Mucosa of descending colon (tissue), 3 donors: ENCODE results near the gene TASOR2. TPM values are rescaled to one million over a fixed set of nuclear protein-coding genes. Genes with fewer than 3 reads are reported as not detected.

ENCODE experiments used
- ATAC-seq: fragments of 200-7000 bp; cut with Tn5 transposase; one replicate; pipeline ENCODE4 v1.9.1; 2020; ENCODE audit warnings: mild to moderate bottlenecking, moderate library complexity
- DNase-seq, 3 donors: peaks; one replicate each; pipeline ENCODE4 v3.0.0-alpha.2; 2020
- H3K36me3 ChIP-seq: fragments of 200-600 bp; one replicate; pipeline ENCODE4 v1.8.0; 2021; ENCODE audit warnings: low read depth, mild to moderate bottlenecking
- H3K4me1 ChIP-seq: fragments of 200-600 bp; one replicate; pipeline ENCODE4 v1.8.0; 2021; ENCODE audit warnings: low read depth, mild to moderate bottlenecking
- H3K4me3 ChIP-seq: fragments of 200-600 bp; one replicate; pipeline ENCODE4 v1.8.0; 2021; ENCODE audit warnings: mild to moderate bottlenecking
- H3K9me3 ChIP-seq: fragments of 200-600 bp; one replicate; pipeline ENCODE4 v1.8.0; 2021; ENCODE audit warnings: mild to moderate bottlenecking
- intact Hi-C, 2 donors: fragments of 100-400 bp; cut with DNase I in 1 of 2; cut with micrococcal nuclease in 1 of 2; formaldehyde crosslinking; loops; one replicate each; pipeline versions ENCODE4 v1.11.0 to v1.11.1; 2022; cut with DNase I, micrococcal nuclease
- total RNA-seq, 3 donors: library from RNA; stranded (reverse); fragmentation: NEBNext Ultra II Directional in 2 of 3; extraction: Animal tissue kit (Norgen Biotek cat#: 25700) in 2 of 3; gene quantifications; one replicate each; pipeline versions ENCODE4 v1.2.1 to v1.2.4, GENCODE V29; 2021 to 2023
- TF ChIP-seq, protein P1 (sequence below): fragments of 200-600 bp; IDR thresholded peaks from one replicate; pipeline ENCODE4 v1.8.0; 2022; ENCODE audit warnings: antibody characterized with exemption, mild to moderate bottlenecking
- donor health status: DM: no; HTN: no; CAD: no; lungs with moderate emphysema.
- donor health status: DM: no; HTN: no; CAD: no.
- donor health status: DM: no; HTN: yes; CAD: no.

TASOR2 gene
- total RNA-seq, 3 donors from 2014 or later = 46.4 to 63.2 (median 58.4) TPM

- Histone ChIP-seq H3K36me3 (no peaks in the 10 kb centered on the region), H3K4me3 (peak overlapping the region; percentile 86), H3K9me3 (no peaks in the 10 kb centered on the region), H3K4me1 (peaks cover 22% of the 10 kb centered on the region)
- intact Hi-C loops = no loop called here
- DNase-seq (no peak), ATAC-seq (peak; percentile 30)
- TF ChIP-seq, protein P1, sequence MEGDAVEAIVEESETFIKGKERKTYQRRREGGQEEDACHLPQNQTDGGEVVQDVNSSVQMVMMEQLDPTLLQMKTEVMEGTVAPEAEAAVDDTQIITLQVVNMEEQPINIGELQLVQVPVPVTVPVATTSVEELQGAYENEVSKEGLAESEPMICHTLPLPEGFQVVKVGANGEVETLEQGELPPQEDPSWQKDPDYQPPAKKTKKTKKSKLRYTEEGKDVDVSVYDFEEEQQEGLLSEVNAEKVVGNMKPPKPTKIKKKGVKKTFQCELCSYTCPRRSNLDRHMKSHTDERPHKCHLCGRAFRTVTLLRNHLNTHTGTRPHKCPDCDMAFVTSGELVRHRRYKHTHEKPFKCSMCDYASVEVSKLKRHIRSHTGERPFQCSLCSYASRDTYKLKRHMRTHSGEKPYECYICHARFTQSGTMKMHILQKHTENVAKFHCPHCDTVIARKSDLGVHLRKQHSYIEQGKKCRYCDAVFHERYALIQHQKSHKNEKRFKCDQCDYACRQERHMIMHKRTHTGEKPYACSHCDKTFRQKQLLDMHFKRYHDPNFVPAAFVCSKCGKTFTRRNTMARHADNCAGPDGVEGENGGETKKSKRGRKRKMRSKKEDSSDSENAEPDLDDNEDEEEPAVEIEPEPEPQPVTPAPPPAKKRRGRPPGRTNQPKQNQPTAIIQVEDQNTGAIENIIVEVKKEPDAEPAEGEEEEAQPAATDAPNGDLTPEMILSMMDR = no peak
Measured at GRCh38 chr10:5665373-5666007, 19.1 kb upstream of the TASOR2 start.

DNA sequence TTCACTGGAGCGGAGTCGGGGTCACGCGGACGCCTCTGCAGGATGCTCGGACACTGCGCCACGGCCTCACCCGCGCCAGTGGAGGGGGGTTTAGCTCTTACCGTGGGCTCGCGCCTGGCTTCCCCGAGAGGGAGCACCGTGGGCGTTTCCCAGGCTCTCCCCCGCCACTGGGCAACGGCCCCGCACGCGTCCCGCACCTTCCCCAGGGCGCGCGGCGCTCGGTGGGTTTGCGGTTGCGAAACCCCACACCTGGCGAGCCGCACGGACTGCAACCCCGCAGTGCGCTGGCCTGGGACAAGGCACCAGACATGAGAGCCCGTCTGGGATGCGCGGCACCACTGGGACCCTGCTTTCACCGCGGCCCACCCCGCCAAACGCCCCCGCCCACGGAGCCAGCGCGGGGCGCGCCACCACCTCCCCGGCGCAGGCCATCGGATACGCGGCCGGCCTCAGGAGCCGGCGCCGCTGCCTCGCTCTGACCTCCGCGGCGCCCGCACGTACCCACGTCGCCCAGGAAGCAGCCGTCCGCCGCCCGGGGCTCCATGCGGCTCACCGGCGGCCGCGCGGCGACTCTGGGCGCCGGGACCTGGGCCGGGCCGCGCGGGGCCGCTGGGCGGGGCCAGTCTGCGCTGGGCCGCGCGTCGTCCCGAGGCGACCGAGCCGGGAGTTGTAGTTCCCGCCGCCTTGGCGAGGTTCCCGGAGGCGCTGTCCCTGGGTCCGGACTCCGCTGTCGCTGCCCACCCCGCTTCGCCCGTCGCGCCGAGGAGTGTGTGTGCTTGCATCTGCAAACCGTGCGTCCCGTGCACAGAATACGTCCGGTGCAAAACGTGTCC is 18.4 kb upstream of the TASOR2 start, which contains the start of gene ASB13:
TSS of gene ASB13 (minus strand) at position 588 of the 833 bp plus-strand sequence. CDS start at position 544, 44 bp downstream.
- DNase-seq (peak; percentile 86 to 87 (median 87)), ATAC-seq (peak; percentile 97)
- peak within 1 kb of the TSS; percentile 86 for H3K4me3 ChIP-seq
- no peaks in the 10 kb centered on the region for H3K36me3 ChIP-seq
- no peaks in the 10 kb centered on the region for H3K9me3 ChIP-seq
- intact Hi-C loops = no loop called here
- TF ChIP-seq, protein P1 = no peak
- H3K4me1 ChIP-seq = peaks cover 15% of the 10 kb centered on the region

GRCh38 chr10:5666841-5667630 is 17.6 kb upstream of the TASOR2 start:
- Histone ChIP-seq H3K4me1 (peaks cover 15% of the 10 kb centered on the region), H3K36me3 (no peaks in the 10 kb centered on the region), H3K4me3 (peak overlapping the region; percentile 86), H3K9me3 (no peaks in the 10 kb centered on the region)
- intact Hi-C loops = no loop called here
- ATAC-seq = no peak
- TF ChIP-seq, protein P1 = no peak
- DNase-seq = no peak

- TF ChIP-seq, protein P1 = no peak
- no peaks in the 10 kb centered on the region for H3K9me3 ChIP-seq
- H3K4me3 ChIP-seq = no peak overlapping the region
- DNase-seq (no peak), ATAC-seq (no peak)
- peaks cover 15% of the 10 kb centered on the region for H3K4me1 ChIP-seq
- intact Hi-C loops = no loop called here
- no peaks in the 10 kb centered on the region for H3K36me3 ChIP-seq
Measured at GRCh38 chr10:5668429-5668828, 16.2 kb upstream of the TASOR2 start.

GRCh38 chr10:5669604-5670003 is 15.0 kb upstream of the TASOR2 start:
- Histone ChIP-seq H3K4me1 (peaks cover 15% of the 10 kb centered on the region), H3K9me3 (peaks cover 4% of the 10 kb centered on the region), H3K36me3 (no peaks in the 10 kb centered on the region), H3K4me3 (no peak overlapping the region)
- TF ChIP-seq, protein P1 = no peak
- intact Hi-C loops = no loop called here
- no peak for DNase-seq
- no peak for ATAC-seq
